Anterior cingulate cortex (tissue), 58 donors: ENCODE data around the gene OR10H2.
"Not testable (repeated sequence)": the region's sequence is repeated elsewhere in the genome, so short reads cannot be mapped to it uniquely, and the experiment has no call there.

Experiments used
- DNase-seq, 58 donors: peaks; one replicate each; lab custom pipeline; 2025; lab: John Stamatoyannopoulos, UW

The OR10H2 gene, protein sequence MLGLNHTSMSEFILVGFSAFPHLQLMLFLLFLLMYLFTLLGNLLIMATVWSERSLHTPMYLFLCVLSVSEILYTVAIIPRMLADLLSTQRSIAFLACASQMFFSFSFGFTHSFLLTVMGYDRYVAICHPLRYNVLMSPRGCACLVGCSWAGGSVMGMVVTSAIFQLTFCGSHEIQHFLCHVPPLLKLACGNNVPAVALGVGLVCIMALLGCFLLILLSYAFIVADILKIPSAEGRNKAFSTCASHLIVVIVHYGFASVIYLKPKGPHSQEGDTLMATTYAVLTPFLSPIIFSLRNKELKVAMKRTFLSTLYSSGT

DNA sequence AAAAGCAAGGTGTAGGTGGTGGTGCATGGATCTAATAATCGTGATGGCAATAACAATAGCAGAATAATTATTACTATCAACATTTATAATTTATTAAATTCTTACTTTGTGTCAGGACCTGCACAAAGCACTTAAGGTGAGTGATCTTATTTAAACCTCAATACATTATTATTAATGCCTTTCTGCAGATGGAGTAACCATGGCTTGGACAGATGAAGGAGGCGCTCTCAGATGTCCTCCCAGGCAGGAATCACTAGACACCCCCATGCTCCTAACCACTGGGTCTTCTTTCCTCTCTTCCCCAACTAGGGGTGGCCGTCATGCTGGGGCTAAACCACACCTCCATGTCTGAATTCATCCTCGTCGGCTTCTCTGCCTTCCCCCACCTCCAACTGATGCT lies at the start of gene OR10H2:
Gene OR10H2, plus strand, starts transcription at position 301 of the 400 bp plus-strand sequence. Its CDS starts 20 bp downstream, at position 321.
- no peak for DNase-seq

DNA sequence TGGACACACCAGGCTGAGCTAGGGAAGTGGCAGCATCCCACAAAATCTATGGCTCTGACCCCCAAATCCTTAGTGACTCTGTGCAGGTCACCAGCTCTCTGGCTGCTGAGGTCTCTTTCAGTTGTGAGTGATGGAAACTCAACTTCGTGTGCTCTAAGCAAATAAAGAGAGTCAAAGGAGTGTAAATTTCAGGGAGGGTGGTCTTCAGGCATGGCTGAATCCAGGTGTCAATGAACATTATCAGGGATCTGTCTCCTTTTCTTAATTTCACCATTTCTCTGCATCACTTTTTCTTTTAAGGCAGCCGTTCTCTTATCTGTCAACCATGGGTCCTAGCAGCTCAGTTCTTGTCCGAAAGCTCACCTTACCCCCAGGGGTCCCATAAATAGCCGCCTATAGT lies 48.7 kb upstream of the OR10H2 start:
- no peak for DNase-seq

DNA sequence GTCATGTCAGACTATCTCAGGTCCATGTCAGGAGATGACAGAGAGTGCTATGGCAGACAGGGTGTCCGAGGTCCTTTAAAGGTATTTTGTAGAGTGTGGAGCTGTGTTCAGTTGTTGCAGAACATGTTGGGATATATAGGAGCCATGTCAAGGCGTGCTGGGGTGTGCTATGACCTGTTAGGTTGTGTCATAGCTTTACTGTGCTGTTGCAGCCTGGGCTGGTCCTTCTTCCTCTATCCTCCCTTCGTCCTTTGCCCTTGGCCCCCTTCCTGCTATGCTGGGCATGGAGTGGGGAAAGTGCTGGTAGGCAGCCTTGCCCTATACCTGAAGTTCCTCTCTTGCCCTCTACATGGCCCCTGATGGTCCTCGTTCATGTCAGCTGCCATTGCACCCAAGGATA lies 48.0 kb upstream of the OR10H2 start:
- not testable (repeated sequence) for DNase-seq

DNA sequence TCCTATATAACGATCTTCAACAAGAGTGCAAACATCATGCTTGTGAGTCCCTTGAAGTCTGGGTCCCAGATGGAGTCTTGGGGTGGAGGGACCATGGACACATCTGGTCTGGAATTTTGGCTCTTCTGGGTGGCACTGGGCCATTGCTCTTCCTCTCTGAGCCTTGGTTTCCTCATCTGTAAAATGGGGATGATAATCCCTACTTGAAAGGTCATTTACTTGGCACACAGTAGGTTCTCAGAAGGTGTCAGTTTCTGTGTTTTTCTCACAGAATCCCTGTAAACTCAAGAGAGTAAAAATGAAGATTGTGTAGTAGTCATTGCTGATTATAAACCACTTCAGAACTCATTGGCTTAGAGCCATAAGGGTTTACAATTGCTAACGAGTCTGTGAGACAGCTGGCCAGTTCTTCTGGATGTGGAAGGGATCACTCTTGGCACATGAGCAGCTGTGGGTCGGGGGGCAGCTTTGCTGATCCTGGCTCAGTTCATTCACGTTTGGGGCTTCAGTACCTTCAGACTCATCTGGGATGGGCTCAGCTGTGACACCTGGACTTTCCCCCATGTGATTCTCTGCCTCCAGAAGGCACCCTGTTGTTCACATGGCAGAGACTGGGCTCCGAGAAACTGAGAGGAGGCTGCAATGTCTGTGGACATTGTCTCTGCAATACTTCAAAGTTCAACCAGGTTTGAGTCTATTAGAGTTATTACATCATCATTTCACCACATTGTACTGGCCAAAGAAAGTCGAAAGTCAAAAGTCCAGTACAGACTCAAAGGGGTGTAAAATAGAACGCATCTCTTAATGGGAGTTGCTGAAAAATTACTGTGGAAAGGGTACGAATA lies 47.1 kb upstream of the OR10H2 start:
- DNase-seq = no peak

DNA sequence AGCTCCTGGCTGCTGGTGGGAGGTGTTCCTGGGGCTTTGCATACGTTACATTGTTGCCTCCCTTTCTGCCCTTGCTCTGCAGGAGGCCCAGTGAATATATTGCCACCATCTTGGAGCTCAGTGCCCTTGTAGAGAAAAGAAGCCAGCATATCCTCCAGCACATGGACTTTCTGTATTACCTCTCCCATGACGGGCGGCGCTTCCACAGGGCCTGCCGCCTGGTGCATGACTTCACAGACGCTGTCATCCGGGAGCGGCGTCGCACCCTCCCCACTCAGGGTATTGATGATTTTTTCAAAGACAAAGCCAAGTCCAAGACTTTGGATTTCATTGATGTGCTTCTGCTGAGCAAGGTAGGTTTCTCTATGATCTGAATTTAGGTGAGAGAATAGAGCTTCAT lies 44.4 kb upstream of the OR10H2 start:
- DNase-seq = no peak

DNA sequence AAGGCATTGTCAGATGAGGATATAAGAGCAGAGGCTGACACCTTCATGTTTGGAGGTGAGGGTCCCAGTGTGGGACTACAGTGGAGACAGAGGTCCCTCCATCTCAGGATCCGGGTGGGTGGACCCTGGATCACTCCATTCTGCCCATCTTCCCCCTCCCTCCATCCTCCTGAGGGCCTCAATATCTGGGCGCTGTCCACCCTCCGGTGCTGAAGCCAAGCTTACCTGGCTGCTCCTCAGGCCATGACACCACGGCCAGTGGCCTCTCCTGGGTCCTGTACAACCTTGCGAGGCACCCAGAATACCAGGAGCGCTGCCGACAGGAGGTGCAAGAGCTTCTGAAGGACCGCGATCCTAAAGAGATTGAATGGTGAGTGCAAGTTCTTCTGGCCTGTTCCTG lies 43.0 kb upstream of the OR10H2 start:
- DNase-seq = no peak

DNA sequence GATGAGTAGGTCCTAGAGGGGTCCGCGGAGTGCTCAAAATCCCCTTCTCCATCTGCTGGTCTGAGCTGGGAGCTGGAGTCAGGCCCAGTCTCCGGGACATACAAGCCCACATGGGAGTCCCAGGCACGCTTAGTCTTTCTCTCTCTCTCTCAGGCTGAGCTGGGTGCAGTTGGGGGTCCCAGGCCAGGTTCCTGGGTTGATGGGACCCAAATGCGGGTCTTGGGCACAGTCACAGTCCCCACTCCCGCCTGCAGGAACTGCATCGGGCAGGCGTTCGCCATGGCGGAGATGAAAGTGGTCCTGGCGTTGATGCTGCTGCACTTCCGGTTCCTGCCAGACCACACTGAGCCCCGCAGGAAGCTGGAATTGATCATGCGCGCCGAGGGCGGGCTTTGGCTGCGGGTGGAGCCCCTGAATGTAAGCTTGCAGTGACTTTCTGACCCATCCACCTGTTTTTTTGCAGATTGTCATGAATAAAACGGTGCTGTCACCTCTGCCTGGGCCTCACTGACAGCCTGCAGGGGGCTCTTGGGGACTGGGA lies 31.1 kb upstream of the OR10H2 start:
- no peak for DNase-seq

DNA sequence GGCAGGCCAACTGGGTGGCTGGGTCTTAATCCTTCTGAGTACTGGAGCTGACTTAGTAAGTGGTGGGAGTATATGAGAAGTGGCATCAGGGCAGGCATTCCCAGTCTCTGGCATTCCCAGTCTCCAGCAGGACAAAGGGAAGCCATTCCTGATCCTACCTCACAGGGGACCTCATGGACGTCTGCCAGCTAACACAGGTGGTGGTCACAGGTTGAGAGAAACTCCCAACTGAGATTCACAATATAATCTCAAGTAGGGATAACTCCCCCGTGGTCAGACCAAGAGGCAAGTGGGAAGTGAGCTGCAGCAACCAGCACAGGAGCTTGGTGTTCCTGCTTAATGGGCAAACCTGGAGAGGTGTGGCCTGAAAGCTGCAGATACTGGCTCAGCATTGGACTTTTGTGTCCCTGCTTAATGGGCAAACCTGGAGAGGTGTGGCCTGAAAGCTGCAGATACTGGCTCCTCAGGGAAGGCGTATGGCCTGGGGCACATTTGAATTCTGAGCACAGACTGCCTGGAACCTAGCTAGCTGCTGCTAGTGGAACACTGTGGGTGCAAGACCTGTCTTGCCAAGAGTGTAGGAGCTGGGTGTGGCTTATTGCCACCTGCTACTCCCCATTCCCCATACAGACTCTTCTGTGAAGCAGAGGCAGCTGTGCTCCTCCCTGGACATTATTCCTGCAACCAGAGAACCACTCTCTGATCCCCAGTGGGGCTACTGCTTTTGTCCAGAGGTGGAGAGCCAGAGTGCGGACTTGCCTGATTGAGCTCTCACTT lies 25.9 kb upstream of the OR10H2 start:
- DNase-seq = no peak

DNA sequence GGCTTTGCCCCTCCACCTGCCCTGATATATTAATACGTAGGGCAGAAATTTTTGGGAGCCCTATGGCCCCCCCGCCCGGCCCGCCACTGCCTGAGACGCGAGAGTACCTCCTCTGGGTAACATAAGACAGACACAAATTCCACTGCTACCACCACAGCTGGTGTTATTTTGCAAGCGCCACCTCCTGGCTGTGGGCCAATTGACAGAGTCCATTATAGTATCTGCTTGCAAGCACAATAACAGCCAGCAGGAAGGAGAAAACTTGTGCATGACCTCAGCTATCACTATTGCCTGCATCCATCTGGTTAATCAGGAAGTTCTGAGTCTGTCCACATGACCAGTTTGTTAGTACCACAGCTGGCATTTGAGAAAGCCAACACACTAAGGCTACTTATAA lies 25.3 kb upstream of the OR10H2 start:
- DNase-seq = peak in 7 of 58 donors; percentile 0 to 28 (median 2)

DNA sequence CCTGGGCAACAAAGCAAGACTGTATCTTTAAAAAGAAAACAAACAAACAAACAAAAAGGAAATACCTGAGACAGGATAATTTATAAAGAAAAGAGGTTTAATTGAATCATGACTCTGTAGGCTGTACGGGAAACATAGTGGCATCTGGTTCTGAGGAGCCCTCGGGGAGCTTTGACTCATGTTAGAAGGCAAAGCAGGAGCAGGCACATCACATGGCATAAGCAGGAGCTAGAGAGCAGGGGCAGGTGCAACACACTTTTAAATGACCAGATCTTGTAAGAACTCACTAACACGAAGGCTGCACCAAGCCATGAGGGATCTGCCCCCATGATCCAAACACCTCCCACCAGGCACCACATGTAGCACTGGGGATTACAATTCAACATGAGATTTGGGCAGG lies 13.2 kb upstream of the OR10H2 start:
- no peak for DNase-seq

DNA sequence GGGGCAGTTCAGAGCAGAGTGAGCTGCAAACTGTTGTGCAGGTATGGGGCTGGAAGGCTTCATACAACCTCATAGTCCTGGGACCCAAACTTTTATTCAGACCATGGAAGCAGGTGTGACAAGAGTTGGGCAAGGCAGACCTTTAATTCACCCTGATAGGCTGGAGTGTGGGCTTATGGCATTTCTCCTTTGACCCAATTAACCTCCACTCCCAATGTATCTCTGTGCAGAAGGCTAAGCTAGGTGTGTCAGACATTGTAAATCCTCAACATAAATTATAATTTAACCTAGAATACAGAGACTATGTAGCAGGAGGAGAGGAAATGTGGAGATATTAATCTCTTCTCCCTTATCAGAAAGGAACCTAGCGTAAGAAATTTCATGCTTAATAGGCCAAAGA lies 12.2 kb upstream of the OR10H2 start:
- DNase-seq = no peak

DNA sequence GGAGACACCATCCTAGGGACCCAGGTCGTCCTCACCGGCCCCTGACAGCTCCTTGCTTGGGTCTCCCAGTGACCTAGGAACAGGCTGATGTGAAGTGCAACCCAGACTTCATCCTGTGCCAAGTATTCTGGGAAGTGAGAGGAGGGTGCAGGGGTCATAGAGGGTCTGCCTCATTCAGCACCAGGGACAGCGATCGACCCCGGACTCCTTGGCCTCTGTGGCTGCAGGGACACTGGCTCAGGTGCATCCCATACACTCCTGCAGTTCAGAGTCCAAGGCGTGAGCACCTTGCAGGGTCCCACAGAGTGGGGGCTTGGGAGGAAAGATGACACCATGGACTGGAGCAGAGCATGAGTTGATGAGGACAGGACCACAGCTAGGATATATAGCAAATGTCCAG lies 10.0 kb upstream of the OR10H2 start:
- DNase-seq = no peak

DNA sequence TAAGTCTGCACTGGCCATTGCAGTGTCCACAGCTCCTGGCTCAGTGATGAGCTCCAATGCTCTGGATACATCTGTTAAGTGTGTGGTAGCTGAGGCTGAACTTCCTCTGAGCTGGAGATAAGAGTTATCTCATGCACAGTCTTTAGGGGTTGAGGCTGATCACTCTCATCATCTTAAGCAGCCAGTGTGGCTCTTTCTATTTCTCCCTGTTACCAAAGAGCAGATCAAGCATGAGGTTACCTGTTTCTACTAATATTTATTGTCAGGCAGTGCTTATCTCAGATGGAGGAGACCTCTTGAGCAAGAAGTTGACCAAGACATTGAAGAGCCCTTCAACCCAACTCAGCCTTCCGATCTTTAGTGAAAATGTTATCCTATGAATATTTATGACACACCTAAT lies 6.6 kb upstream of the OR10H2 start:
- no peak for DNase-seq

DNA sequence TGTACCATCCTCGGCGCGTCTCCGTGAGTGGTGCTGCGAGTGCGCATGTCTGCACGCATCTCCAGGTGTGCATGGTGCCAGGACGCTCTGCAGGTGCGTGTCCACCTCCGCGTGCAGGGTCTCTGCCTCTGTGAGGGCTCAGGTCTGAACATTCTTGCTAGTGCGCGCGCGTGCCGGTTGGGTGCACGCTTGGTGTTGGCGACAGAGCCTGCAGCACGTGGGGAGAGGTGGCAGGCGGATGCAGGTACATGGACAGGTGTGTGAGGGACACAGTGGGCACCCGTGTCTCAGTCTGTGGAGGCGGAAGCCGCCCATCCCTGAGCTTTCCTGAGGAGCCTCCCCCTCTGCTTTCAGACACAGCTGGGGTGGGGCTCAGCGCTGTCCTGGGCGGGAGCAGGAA lies 4.9 kb upstream of the OR10H2 start:
- DNase-seq = no peak

DNA sequence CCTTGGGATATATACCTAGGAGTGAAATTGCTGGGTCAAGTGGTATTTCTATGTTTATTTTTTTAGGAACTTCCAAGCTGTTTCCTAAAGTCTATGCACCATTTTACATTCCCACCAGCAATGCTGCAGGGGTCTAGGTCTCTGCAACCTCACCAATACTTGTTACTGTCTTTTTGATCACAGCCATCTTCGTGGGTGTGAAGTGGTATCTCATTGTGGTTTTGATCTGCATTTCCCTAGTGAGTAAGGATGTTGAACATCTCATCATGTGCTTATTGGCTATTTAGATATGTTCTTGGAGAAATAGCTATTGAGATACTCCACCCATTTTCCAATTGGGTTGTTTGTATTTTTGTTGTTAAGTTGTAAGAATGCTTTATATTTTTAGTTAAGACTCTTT lies 2.7 kb downstream of the OR10H2 start:
- no peak for DNase-seq

DNA sequence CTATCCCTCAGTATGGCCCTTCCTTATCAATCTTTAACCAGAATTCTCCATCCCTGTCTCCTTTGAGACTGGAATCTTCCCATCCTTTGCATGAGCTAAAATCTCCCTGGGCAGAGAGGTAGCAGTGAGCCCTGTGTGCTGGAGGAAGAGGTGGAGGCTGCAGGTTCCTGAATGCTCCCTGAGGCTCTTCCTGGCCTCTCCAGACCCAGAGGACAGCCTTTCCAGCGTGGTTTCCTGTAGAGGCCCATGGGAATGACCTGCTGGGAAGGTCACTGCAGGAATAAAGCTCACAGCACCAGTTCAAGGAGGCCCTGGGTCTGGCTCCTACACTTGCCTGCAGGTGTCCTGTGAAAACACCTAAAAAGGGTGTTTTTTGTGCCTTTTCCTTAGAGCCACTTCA lies 4.6 kb downstream of the OR10H2 start:
- DNase-seq = no peak

DNA sequence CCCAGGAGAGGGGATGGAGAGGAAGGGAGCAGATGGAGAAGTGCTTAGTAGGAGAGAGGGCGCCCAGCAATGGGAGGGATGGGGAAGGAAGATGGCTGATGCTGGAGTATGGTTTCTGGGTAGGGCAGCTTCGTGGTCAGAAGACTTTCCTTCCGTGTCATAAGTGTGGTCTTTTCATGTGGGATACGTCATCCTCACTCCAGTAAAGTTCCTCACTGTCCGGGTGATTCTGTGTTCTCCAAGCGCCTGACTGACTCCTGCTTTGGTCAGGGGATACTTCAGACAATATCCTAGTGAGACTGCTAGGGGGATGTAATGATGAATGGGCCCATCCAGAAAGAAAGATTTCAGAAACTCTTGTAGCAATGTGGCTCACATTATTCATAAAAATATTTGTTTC lies 6.1 kb downstream of the OR10H2 start:
- no peak for DNase-seq

DNA sequence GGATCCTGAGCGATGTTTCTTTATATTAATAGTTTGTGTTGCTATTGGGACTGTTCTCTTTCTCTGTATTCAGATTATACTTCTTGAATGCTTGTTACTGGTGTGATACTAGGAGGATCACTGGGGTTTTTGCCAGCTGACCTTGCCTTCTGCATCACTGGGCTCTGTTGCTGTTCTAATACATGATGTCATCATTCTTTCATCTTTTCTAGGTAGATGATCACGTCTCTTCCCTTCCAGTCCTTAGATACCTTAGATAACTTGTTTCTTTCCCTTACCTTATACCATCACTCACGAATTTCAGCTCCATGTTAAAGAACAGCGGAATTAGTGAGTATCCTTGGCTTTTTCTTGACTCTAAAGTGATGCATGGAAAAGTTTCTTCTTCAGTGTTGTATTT lies 9.9 kb downstream of the OR10H2 start, which contains the start of gene OR10H3:
Gene OR10H3, plus strand, starts transcription at position 264 of the 400 bp plus-strand sequence. CDS start 3,408 bp downstream, outside the sequence.
- DNase-seq = no peak

DNA sequence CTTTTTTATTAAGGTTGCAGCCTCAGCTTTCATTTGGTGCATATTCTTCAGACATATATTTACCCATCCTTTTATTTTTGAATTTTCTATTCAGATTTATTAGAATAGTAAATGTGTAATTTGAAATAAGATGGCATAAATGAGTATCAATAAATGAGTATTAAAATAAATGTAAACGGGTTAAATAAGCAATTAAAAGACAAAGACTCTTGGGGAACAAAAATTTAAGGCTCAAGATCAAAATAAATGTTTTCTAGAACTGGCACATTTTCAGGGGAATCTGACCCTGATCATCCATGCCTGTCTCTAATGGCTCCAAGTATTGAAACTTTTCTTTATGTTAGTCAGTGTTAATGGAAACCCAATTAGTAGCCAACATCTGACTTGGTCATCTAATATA lies 13.0 kb downstream of the OR10H2 start:
- DNase-seq = no peak

DNA sequence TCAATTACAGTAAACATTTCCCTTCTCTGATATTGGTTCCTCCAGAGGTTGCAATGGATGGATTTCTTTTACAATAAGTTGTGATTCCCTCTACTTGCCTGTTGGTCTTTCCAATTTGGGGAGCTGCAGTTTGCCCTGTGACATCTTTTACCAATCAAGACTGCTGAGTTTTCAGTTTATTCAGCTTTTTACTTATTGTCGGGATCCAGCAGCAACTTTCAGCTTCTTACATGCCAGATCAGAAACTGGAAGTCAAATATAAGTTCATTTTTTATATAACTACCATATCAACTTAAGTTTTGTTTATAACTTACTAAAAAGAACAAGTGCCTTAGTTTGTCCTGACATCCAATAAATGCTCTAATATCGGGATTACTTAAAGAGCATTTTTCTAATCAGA lies 20.4 kb downstream of the OR10H2 start:
- no peak for DNase-seq

DNA sequence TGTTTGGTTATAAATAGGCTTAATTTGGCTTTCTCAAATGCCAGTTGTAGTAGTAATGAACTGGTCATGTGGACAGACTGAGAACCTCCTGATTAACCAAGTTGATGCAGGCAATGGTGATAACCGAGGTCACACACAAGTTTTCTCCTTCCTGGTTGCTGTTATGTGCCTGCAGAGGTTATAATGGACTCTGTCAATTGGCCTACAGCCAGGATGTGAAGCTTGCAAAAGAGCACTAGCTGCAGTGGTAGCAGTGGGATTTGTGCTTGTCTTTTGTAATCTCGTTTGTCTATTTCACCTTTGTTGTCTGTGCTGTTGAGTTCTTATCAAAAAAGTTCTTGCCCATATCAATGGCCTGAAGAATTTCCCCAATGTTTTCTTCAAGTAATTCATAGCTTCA lies 30.6 kb downstream of the OR10H2 start:
- DNase-seq = no peak
